HG03108 (cell line): Measurements from ENCODE around the gene SMARCA4.

ENCODE experiments used
- ATAC-seq: cut with Tn5 transposase; IDR thresholded peaks from one replicate; pipeline ENCODE4 v1.9.1; 2021; ENCODE audit warnings: moderate library complexity; ENCODE audit not compliant: unreplicated experiment

Gene SMARCA4

DNA sequence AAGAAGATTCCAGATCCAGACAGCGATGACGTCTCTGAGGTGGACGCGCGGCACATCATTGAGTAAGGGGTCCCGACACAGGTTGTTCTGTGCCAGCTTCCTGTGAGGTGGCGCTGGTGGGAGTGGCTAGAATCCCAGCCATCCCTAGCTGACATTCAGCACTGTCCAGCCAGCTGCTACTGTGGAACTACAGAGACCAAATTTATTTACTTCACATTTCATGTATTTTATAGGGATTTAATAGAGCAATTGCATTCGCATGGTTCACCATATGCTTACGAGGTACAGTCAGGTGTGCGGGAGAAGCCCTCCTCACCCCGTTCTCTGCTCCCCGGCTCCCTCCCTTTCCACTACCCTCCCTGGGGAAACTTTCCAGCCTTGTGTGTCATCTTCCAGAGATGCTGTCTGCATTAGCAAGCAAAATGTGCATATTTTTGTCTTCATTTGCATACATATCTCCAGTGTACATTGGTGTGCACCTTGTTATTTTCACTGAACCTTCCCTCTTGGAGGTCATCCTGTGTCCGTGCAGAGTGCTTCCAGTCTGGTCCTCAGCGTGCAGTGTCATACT, 47.2 kb downstream of the SMARCA4 start:
- ATAC-seq, result no peak

GRCh38 chr19:11010041-11010440, 49.2 kb downstream of the SMARCA4 start:
- ATAC-seq, result no peak

- no peak for ATAC-seq
These were observed 51.7 kb downstream of the SMARCA4 start for GRCh38 chr19:11012507-11012906.

- ATAC-seq, result no peak
These were observed 52.9 kb downstream of the SMARCA4 start for GRCh38 chr19:11013771-11014170.

- ATAC-seq, result no peak
These were observed 53.6 kb downstream of the SMARCA4 start for GRCh38 chr19:11014403-11014911.

GRCh38 chr19:11016631-11017030, 55.8 kb downstream of the SMARCA4 start:
- ATAC-seq, result no peak

GRCh38 chr19:11017275-11018035, 56.6 kb downstream of the SMARCA4 start:
- no peak for ATAC-seq

DNA sequence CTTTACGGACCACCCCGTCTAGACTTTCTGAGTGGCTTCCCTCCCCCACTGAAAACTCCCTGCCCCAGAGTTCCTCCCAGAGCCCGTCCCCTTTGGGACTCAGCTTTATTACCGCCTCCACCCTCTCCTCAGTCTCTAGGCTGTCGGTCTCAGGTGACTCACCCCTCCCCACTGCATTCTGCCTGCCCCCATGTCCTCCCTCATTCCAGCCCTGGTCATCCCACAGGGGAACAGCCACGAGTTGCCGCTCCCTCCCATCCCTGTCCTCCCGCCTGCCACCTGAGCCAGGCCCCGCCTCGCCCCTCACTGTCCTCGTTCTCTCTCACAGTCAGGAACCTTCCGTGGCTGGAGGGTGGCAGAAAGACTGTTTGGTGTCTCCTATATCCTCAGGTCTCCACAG, 57.3 kb downstream of the SMARCA4 start:
- ATAC-seq, result no peak

- ATAC-seq, result no peak
These were observed 57.9 kb downstream of the SMARCA4 start for GRCh38 chr19:11018763-11019162.

DNA sequence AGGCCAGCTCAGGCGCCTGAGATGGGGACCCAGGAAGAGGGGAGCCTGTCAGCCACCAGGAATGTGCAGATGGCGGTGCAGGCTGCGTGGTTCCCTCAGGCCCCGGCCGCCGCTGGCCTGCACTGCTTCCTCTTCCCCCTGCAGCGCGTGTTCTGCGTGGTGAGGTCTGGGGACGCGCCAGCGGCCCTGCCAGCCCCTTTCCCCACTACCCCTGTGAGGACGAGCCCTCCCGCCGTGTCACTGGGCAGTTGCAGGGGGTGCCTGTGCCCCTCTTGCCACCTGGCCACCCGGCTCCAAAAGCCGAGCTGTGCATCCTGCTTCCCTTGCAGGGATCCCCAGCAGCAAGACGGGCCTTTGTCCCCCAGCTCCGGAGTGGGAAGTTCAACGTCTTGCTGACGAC, 58.4 kb downstream of the SMARCA4 start:
- no peak for ATAC-seq

- no peak for ATAC-seq
These were observed 59.0 kb downstream of the SMARCA4 start for GRCh38 chr19:11019824-11020223.

DNA sequence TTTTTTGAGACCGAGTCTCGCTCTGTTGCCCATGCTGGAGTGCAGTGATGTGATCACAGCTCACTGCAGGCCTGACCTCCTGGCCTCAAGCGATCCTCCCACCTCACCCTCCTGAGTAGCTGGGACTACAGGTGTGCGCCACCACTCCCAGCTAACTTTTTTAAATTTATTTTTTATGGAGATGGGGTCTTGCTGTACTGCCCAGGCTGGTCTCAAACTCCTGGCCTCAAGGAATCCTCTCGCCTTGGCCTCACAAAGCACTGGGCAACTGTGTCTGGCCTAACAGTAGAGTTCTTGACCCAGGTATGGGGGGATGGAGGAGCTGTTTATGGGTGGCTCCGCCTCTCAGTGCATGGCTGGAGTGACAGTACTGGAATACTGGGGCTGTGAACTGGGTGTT, 59.6 kb downstream of the SMARCA4 start:
- no peak for ATAC-seq

- ATAC-seq, result no peak
These were observed 60.3 kb downstream of the SMARCA4 start for GRCh38 chr19:11020982-11021759.

- ATAC-seq, result no peak
These were observed 60.9 kb downstream of the SMARCA4 start for GRCh38 chr19:11021760-11022144.

DNA sequence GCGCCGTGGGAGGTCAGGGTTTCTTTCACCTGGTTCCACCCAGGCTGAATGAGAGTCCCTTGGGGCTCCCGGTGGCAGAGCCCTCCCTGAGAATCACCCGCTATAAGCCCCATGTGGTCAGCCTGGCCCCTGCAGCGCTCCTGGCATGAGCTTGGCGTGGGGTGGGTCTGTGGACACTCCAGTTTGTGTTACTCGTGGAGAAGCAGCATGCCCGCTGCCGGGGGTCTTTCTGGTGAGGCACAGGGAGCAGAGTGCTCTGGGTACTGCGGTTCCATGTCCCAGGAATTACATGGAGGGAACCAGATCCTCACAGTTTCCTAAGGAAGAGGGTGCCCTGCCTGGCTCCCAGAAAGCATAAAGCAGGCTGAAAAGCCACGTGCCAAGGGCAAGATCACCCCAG, 62.2 kb downstream of the SMARCA4 start:
- ATAC-seq, result no peak

DNA sequence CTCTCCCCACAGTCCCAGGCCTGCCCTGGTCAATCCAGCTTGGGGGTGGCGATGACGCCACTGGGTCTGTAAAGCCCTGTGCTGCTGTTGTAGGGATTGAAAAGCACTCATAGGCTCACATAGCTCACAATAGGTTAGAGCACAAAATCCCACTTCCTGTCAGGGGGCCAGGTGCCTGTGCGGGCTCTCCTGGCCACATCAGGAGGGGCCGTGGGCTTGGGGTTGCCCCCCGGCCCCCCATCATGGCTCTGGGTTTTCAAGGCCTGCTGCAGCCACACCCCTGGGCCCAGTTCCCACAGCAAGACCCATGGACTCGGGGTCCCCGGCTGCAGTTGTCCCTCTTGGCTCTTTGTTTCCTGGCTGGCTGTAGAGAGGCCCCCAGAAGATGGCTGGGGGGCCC, 62.9 kb downstream of the SMARCA4 start:
- ATAC-seq, result no peak

DNA sequence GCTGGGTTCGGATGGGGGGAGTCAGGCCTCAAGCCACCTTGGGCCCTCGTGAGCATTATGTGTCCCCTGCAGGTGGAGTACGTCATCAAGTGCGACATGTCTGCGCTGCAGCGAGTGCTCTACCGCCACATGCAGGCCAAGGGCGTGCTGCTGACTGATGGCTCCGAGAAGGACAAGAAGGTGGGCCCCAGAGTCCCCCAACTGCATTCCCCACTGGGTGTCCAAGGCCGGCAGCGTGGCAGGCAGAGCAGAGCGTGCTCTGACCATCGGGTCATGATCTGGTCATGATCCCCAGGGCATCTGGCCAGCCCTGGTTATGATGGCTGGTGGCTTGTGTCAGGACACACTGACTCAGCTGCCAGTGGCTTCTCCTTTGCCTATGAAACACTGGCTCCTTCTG, 63.4 kb downstream of the SMARCA4 start:
- ATAC-seq, result no peak

GRCh38 chr19:11025006-11025405, 64.2 kb downstream of the SMARCA4 start:
- no peak for ATAC-seq

GRCh38 chr19:11025445-11025844, 64.6 kb downstream of the SMARCA4 start:
- ATAC-seq, result no peak

GRCh38 chr19:11025997-11026396, 65.2 kb downstream of the SMARCA4 start:
- no peak for ATAC-seq

DNA sequence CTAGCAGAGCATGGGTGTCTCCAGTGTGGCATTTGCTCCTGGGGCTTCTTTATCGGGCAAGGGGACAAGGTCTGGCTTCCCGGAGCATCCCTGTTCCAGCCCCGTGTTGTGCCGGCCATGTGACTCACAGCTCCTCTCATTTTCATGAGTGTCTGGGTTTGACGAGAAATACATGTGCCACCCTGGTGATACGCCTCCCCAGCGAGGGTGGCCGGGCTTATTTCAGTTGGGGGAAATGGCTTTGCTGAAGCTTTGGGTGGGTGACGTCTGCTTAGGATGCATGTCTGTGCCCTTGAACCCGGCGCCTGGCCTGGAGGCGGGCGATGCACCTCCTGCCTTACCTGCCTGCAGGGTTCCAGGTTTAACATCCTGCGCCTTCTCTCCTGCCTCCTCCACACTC, 66.6 kb downstream of the SMARCA4 start:
- no peak for ATAC-seq

GRCh38 chr19:11028146-11028545, 67.3 kb downstream of the SMARCA4 start:
- ATAC-seq, result no peak
